ENCODE results near the gene MCC. TPM values are rescaled to one million over a fixed set of nuclear protein-coding genes. Genes with fewer than 3 reads are reported as not detected.
A peak's percentile ranks its signal among the peaks of the same experiment; 100 is the strongest.

MCC gene
- total RNA-seq, 1 donor from 2014 or later, result 46.1 TPM

GRCh38 chr5:113201715-113202114, 286.5 kb downstream of the MCC start:
- no peak for TF ChIP-seq CTCF (IDR thresholded peaks at IDR 0.05; ENCODE audit: partially characterized antibody, unreplicated experiment)
- no peaks in the 10 kb centered on the region for H3K36me3 Mint-ChIP-seq (ENCODE audit: unreplicated experiment)
- peak overlapping the region; percentile 65 for H3K4me3 Mint-ChIP-seq (ENCODE audit: unreplicated experiment)
- H3K27ac Mint-ChIP-seq (ENCODE audit: unreplicated experiment), result peak overlapping the region; percentile 53
- DNase-seq, result no peak
- peaks cover 62% of the 10 kb centered on the region for H3K4me1 Mint-ChIP-seq (ENCODE audit: low read depth, unreplicated experiment)
- no peaks in the 10 kb centered on the region for H3K9me3 Mint-ChIP-seq (ENCODE audit: unreplicated experiment)
- peaks cover 4% of the 10 kb centered on the region for H3K27me3 Mint-ChIP-seq (ENCODE audit: unreplicated experiment)

- Mint-ChIP-seq H3K4me3 (ENCODE audit: unreplicated experiment) (peak overlapping the region; percentile 21), H3K27ac (ENCODE audit: unreplicated experiment) (peak overlapping the region; percentile 71), H3K36me3 (ENCODE audit: unreplicated experiment) (no peaks in the 10 kb centered on the region), H3K9me3 (ENCODE audit: unreplicated experiment) (peaks cover 6% of the 10 kb centered on the region), H3K27me3 (ENCODE audit: unreplicated experiment) (peaks cover 6% of the 10 kb centered on the region), H3K4me1 (ENCODE audit: low read depth, unreplicated experiment) (peaks cover 71% of the 10 kb centered on the region)
- TF ChIP-seq CTCF (IDR thresholded peaks at IDR 0.05; ENCODE audit: partially characterized antibody, unreplicated experiment), result no peak
- no peak for DNase-seq
Observed at GRCh38 chr5:113199122-113199905, 288.9 kb downstream of the MCC start.

- Mint-ChIP-seq H3K36me3 (ENCODE audit: unreplicated experiment) (peaks cover 10% of the 10 kb centered on the region), H3K9me3 (ENCODE audit: unreplicated experiment) (peaks cover 6% of the 10 kb centered on the region), H3K27me3 (ENCODE audit: unreplicated experiment) (peaks cover 6% of the 10 kb centered on the region), H3K4me3 (ENCODE audit: unreplicated experiment) (no peak overlapping the region), H3K27ac (ENCODE audit: unreplicated experiment) (no peak overlapping the region), H3K4me1 (ENCODE audit: low read depth, unreplicated experiment) (peaks cover 60% of the 10 kb centered on the region)
- TF ChIP-seq CTCF (IDR thresholded peaks at IDR 0.05; ENCODE audit: partially characterized antibody, unreplicated experiment), result no peak
- DNase-seq, result no peak
Observed at GRCh38 chr5:113197456-113198200, 290.6 kb downstream of the MCC start.

- peaks cover 53% of the 10 kb centered on the region for H3K4me1 Mint-ChIP-seq (ENCODE audit: low read depth, unreplicated experiment)
- H3K36me3 Mint-ChIP-seq (ENCODE audit: unreplicated experiment), result peaks cover 16% of the 10 kb centered on the region
- H3K4me3 Mint-ChIP-seq (ENCODE audit: unreplicated experiment), result peak overlapping the region; percentile 21
- H3K9me3 Mint-ChIP-seq (ENCODE audit: unreplicated experiment), result peaks cover 10% of the 10 kb centered on the region
- peaks cover 6% of the 10 kb centered on the region for H3K27me3 Mint-ChIP-seq (ENCODE audit: unreplicated experiment)
- peak overlapping the region; percentile 85 for H3K27ac Mint-ChIP-seq (ENCODE audit: unreplicated experiment)
- TF ChIP-seq CTCF (IDR thresholded peaks at IDR 0.05; ENCODE audit: partially characterized antibody, unreplicated experiment), result no peak
- DNase-seq, result no peak
Observed at GRCh38 chr5:113195771-113196170, 292.5 kb downstream of the MCC start.

DNA sequence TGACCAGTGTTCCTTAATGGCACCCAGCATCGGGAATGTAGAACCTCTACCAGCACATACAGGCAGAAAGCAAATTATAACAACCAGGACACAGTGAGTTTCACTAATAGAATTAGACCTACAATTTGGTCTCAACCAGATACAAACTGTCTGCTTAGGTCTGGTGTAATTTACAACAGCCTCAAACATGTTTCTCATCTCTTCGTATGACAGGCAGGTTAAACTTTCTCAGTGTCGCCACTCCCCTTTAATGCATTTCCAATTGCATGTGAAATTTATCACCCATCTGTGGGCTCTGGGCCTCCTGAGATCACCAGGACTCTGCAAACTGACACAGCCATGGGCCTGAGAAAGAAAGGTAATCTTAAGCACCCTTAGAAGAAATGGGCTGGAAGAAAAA, 293.0 kb downstream of the MCC start:
- Mint-ChIP-seq H3K27me3 (ENCODE audit: unreplicated experiment) (peaks cover 6% of the 10 kb centered on the region), H3K27ac (ENCODE audit: unreplicated experiment) (peak overlapping the region; percentile 85), H3K9me3 (ENCODE audit: unreplicated experiment) (peaks cover 10% of the 10 kb centered on the region), H3K4me1 (ENCODE audit: low read depth, unreplicated experiment) (peaks cover 49% of the 10 kb centered on the region), H3K36me3 (ENCODE audit: unreplicated experiment) (peaks cover 20% of the 10 kb centered on the region), H3K4me3 (ENCODE audit: unreplicated experiment) (no peak overlapping the region)
- TF ChIP-seq CTCF (IDR thresholded peaks at IDR 0.05; ENCODE audit: partially characterized antibody, unreplicated experiment), result no peak
- no peak for DNase-seq
